Measurements from ENCODE around the gene RPTOR.

Gene RPTOR

GRCh38 chr17:80701730-80702129 lies 157.1 kb downstream of the RPTOR start:
- no peak for DNase-seq

- no peak for DNase-seq
These were observed 157.9 kb downstream of the RPTOR start for GRCh38 chr17:80702315-80703141.

GRCh38 chr17:80703142-80703478 lies 158.5 kb downstream of the RPTOR start:
- no peak for DNase-seq

- no peak for DNase-seq
These were observed 159.8 kb downstream of the RPTOR start for GRCh38 chr17:80704381-80704819.

GRCh38 chr17:80704894-80705293 lies 160.3 kb downstream of the RPTOR start:
- DNase-seq, result no peak

- DNase-seq, result no peak
These were observed 161.3 kb downstream of the RPTOR start for GRCh38 chr17:80705988-80706387.

- DNase-seq, result no peak
These were observed 161.8 kb downstream of the RPTOR start for GRCh38 chr17:80706463-80706867.

- no peak for DNase-seq
These were observed 163.8 kb downstream of the RPTOR start for GRCh38 chr17:80708480-80708879.

GRCh38 chr17:80709090-80709695 lies 164.6 kb downstream of the RPTOR start:
- no peak for DNase-seq

GRCh38 chr17:80710714-80711302 lies 166.2 kb downstream of the RPTOR start:
- DNase-seq, result no peak

- DNase-seq, result no peak
These were observed 167.5 kb downstream of the RPTOR start for GRCh38 chr17:80712089-80712488.

GRCh38 chr17:80712606-80713005 lies 168.0 kb downstream of the RPTOR start:
- no peak for DNase-seq

- DNase-seq, result no peak
These were observed 172.5 kb downstream of the RPTOR start for GRCh38 chr17:80716986-80717719.

GRCh38 chr17:80717720-80718083 lies 173.1 kb downstream of the RPTOR start:
- DNase-seq, result no peak

- no peak for DNase-seq
These were observed 173.8 kb downstream of the RPTOR start for GRCh38 chr17:80718428-80718827.

- DNase-seq, result no peak
These were observed 174.8 kb downstream of the RPTOR start for GRCh38 chr17:80719449-80719848.

- DNase-seq, result peak; percentile 60
These were observed 176.3 kb downstream of the RPTOR start for GRCh38 chr17:80720610-80721577.

GRCh38 chr17:80722661-80723060 lies 178.0 kb downstream of the RPTOR start:
- no peak for DNase-seq

- DNase-seq, result no peak
These were observed 180.2 kb downstream of the RPTOR start for GRCh38 chr17:80724775-80725266.

- no peak for DNase-seq
These were observed 180.9 kb downstream of the RPTOR start for GRCh38 chr17:80725517-80725916.

- no peak for DNase-seq
These were observed 182.1 kb downstream of the RPTOR start for GRCh38 chr17:80726558-80727408.

All from stimulated activated CD4-positive, alpha-beta T cell treated with anti-CD3 and anti-CD28 coated beads, Interleukin-4, amount 100 ng/mL, for 1 hour (primary cell).